GM18511 (cell line): ENCODE measurements around the gene RNF227.

Experiments used
- ATAC-seq: cut with Tn5 transposase; IDR thresholded peaks from one replicate; pipeline ENCODE4 v1.9.1; 2021; ENCODE audit warnings: mild to moderate bottlenecking, moderate library complexity; ENCODE audit not compliant: unreplicated experiment

Gene RNF227

DNA sequence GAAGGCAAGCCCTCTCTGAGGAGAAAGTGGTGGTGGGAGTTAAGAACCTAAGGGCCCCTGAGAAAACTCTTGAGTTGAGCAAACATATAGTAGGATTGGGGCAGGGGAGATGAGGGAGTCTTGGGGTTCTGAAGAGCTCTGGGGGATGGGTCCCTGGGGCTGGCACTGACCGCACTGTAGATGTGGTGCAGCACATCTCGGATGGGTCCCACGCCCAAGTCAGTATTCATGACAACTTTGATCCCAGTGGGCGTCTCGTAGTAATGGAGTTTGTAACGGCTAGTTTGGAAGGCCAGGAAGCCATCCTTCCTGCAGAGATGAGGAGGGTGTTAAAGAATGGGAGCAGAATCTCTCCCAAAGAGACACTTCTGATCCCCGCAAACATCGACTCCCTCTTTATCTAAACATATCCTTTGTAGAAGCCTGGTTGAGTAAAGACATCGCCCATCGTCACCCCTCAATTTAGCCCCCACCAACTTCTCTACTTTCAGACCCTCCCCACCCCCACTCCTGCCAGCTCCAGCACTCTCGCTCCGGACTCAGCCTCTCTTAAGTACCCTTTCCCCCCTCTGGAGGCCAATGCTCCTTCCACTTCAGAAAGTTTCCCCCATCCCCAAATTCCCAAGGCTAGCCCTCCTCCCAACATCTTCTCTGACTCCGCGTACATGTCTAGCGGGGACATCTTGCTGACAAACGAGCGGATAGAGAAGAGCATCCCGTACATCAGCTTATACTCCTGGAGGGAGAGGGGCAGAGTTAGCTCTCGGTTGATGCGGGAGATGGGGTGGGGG lies 14.9 kb upstream of the RNF227 start:
- ATAC-seq, result no peak

DNA sequence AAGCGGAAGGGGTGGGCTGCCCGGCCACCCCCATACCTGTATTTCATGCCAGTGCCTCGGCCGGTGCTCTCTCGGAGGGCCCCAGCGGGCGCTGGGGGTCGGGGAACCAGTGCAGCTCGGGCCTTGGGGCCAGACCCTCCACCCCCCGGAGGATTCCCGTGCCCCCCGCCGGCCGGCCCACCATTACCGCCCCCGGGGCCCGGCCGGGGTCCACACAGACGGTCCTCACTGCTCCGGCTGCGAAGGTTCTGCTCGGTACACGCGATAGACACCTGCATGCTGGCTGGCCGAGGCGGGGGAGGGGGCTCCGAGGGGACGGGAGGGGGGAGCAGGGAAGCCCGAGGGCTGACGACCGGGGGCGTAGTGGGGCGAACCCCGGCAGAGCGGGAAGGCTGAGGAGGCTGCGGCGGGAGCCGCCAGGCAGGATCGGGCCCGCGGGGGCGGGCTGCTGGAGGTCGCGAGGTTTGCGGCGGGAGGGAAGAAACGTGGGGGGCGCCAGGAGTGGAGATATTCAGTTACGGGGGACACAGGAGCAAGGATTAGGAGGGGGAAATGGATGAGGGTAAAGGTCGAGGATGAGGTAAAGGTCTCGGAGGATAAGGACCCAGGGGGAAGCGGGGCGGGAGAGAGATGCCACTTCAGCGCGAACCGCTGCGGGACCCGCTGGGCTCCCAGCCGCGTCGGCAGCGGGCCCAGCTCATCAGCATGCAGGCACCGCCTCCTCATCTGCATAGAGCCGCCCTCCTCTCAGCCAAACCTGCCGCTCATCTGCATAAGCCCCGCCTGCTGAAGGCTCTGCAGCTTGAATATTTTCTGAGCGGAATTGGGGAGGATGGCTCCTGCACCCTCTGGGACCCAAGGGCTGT lies 13.3 kb upstream of the RNF227 start, which contains the start of gene KCNAB3:
Gene KCNAB3 (minus strand): TSS at position 699 of the 866 bp plus-strand sequence. CDS start 421 bp downstream, at position 278.
- no peak for ATAC-seq

DNA sequence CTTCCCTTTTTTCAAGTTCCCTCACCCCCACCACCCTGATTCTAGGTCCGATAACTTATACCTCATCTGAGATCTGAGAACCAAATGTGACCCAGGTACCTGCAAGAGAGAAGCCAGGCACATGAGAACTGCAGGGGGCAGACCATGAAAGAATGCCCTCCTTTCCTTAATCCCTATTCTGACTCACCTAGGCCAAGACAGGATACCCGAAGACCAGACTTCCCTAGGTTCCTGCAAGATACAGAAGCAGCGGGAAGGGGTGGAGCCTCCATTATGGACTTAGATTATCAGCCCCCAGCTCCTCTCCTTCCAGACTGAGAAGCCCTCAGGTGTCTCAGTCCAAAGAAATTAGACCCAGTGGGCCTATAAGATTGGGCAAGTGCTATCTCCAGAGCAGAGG lies 11.5 kb upstream of the RNF227 start:
- no peak for ATAC-seq

DNA sequence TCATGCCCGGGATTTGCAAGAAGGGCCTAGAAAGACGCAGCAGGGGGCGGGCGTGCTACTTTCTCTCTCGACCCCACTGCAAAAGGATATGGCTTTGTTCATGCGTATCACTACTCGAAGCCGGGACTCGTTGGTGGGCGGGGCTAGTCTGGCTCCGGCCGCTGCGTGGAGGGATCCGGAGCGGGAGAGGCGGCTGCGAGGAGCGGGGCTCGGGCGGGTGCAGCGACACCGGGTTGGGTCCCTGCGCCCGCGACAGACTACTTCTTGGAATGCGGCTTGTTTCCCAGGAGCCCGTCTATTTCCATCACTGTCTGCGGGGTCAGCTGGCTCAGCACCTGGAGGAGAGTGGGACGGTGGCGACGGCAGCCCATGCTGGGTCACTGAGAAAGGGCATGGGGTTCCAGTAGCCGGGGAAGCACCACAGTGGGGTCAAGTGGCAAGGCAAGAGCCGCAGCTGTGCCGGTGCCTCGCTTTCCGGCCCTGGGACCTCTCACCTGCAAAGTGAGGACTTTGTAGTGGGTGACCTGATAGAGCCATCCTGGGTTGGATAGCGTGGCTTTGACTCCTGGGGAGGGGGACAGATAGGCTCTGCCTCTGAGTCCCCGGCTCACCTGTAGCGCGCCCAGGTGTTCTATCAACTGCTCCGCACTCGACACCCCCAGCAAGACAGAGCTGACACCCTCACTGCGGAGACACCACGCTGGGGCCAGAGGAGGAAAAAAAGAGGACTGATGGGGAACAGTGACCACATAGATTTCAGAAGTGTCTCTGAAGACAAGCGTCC lies 6.9 kb upstream of the RNF227 start:
- ATAC-seq, result peak; percentile 48

DNA sequence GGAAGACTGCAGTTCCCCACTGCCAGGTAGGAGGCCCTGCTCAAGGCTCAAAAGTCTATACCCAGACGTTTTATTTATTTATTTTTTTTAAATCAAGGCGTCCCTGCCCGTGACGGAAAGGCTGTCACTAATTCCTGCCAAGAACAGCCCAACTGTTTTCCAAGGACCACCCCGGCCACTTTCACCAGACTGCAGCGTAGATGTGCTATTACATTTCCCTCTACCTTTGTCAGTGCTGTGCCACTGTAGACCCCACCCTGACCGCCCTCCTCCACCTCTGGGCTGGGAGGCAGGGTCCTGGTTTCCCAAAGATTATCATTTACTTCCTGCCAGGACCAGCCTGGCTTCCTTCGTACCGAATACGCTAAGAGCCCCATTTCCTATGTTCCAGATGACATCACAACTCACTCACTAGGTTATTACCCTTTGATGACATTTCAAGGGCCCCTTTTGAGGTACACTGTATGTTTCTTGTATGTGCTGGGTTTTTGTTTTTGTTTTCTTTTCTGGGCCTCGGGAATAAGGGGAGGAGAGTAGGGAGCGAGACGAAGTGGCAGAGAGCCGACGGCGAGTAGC lies 6.3 kb upstream of the RNF227 start:
- ATAC-seq, result peak; percentile 11

DNA sequence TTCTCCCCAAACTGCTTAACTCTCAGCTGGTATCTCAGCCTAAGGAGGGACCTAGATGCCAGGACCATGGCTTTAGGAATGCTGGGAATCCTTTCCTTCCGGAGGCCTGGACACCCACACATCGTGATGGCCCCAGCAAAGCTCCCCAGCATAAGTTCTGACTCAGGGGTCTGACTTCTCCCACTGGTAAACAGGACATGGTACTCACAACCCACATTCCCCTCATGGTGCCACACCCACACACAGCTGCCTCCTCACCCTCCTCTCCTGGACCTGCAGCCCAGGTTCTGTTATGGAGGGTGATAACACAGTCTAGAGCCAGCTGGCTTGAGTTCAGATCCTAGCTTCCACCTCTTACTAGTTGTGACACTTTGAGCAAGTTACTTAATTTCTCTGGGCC lies 719 bp upstream of the RNF227 start:
- ATAC-seq, result no peak

DNA sequence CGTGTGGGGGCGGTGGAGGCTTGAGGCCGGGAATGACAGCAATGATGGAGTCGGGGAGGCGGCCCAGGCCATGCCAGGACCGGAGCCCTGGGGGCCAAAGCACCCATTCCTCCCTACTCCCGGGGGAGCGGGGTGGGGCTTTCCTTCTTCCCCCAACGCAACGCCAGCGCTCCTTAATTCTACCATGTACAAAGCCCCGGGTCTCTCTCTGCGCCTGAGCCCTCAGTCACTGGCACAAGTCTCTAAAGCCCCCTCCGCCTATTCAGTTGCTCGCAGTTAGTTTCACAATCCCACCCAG lies 245 bp upstream of the RNF227 start:
- no peak for ATAC-seq

DNA sequence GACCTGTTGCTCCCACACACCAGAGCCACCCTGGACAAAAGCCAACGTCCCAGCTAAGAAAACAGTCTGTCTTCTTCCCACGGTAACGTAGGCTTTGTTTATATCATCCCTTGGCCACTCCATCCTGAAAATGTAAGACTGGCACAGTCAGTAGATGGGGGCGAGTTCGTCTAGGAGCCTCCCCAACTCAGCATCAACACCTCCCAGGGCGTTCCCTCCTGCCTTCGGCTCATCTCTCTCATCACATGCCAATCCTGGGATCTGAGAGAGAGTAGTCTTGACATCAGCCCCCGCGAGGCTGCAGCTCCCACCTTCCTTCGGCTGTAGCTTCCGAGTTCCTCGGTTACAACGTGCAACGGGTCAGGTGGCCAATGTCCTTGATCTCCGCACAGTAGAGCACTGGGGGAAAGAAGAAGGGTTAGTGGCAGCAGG lies 894 bp downstream of the RNF227 start:
- ATAC-seq, result no peak

DNA sequence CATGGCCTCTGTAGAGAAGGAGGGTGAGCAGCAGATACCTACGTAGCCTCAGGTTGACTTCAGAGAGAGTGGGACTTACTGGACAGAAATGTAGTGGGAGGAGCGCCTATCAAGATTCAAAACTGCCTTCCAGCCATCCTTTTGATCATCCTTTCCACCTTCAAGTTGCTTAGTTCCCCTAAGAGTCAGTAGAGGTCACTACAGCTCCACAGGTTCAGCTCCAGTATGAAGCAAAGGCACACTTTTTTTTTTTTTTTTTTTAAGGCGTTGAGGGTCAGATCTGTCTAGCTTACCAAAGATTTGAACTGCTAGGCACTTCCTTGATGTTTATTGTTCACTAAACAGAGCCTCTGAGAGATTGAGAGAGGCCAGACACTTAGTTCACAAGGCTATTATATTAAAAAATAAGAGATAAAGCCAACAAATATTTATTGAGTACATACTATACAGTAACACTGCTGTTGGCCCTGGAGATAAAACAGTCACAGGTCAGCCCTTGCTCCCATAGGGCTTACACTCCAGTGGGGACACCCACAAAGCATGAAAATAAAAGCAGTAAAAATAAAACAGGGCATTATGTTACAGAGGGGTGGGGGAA lies 3.1 kb downstream of the RNF227 start:
- no peak for ATAC-seq

DNA sequence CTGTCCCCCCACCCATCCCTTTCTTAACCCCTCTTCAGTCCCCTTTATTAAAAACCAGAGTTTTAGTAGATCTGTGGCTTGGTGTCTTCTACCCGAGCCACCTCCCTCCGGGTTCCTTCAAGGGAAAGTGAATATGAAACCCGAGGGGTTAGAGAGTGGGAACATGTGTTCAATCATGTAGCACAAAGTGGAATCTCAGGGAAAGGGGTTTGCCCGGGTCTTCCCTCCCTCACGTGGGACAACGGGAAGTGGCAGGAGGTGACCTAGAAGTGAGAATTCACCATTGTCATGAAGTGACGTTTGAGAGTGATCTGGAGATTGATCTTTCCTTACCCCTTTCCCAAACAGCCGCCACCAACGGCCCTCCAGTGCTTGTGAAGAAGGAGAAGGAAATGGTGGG lies 5.0 kb downstream of the RNF227 start:
- ATAC-seq, result no peak

DNA sequence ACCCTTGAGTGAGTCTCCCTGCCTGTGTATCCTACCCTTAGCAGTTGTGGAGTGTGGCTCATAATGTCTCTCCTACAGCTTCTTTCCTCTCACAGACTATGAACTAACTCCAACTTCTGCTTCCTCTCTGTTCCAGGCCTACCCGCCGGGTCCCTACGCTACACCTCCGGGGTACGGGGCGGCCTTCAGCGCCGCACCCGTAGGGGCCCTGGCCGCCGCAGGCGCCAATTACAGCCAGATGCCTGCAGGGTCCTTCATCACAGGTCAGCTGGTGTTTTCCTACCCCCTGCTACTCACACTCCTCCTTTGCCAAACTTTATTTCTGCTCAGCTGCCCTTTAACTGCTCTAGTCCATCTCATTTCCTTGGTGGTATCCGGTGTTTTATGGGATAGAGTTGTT lies 5.4 kb downstream of the RNF227 start:
- ATAC-seq, result no peak

DNA sequence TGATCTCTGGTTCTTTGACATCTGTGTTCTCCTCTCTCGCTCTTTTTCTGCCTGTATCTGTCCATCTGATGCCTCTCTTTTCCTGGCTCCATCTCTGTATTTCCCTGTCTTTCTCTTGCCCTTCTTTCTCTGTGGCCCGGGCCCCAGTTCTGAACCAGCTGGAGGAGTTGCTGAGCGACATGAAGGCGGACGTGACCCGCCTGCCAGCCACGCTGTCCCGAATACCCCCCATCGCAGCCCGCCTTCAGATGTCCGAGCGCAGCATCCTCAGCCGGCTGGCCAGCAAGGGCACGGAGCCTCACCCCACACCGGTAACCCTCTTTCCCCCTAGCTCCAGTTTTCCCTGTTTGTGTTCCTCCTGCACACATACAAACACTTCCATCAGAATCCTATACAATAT lies 5.8 kb downstream of the RNF227 start:
- no peak for ATAC-seq

DNA sequence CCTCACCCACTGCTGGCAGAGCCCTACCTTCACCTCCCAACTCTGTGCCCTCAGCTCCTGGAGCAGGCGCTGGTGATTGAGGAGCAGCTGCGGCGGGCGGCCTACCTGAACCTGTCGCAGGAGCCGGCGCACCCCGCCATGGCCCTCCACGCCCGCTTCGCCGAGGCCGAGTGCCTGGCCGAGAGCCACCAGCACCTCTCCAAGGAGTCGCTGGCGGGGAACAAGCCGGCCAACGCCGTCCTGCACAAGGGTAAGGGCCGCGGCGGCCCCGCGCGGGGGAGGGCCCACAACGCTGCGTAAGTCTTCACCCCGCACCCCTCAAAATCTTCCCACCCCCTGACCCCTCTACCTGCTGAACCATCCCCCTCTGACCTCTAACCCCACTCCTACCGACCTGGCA lies 7.0 kb downstream of the RNF227 start:
- ATAC-seq, result no peak

DNA sequence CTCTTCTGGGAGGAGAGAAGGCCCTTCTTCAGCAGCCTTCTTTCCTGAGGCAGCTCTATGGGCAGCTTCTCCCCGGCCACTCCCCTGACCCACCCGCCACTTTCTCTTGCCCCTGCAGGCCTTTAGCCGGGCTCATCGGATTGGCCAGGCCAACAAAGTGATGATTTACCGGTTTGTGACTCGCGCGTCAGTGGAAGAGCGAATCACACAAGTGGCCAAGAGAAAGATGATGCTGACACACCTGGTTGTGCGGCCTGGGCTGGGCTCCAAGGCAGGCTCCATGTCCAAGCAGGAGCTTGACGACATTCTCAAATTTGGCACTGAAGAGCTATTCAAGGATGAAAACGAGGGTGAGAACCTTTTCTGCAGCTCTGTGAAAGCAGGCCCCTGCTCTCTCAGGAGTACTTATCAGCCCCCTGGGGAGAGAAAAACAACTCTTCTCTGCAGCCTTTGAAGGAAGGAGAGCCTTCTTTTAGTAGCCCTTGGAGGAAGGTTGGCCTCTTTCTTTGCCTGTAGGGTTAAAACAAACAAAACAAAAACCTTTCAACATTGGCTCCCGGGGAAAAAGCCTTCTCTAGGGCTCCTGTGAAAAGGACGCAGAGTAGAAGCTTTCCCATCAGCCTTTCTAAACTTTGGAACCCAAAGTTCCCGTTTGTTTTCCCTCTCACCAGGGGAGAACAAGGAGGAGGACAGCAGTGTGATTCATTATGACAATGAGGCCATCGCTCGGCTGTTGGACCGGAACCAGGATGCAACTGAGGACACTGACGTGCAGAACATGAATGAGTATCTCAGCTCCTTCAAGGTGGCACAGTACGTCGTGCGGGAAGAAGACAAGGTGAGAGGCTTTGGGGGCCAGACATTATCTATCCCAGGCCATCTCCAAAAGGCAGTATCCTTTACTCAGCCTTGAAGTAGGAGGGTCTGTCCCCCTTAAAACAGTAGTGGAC lies 12.7 kb downstream of the RNF227 start:
- ATAC-seq, result no peak

DNA sequence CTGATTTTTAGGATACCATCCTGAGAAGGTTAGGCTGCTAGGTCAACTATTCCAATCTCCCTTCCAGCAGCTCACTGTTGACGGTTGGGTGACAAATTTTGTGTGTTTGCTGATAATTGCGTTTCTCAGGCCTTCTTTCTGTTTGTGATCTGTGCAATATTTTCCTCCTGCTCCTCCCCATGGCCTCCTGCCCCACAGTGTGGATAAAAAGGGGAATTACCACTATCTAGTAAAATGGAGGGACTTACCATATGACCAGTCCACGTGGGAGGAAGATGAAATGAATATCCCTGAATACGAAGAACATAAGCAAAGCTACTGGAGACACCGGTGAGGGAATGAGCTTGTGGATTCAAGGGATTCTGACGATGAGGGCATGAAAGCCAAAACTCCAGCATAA lies 18.3 kb downstream of the RNF227 start:
- no peak for ATAC-seq

DNA sequence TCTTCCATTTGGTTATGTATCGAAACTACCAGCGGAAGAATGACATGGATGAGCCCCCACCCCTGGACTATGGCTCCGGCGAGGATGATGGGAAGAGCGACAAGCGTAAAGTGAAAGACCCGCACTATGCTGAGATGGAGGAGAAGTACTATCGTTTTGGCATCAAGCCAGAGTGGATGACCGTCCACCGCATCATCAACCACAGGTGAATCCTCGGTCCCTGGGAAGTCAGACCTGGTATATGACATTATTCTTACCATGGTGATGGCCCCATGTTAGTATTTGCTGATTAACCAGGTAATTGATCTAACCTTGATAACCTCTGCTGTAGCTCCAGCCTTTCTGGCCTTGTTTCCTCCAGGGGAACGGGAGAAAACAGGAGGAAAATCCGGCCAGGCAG lies 19.0 kb downstream of the RNF227 start:
- ATAC-seq, result no peak

DNA sequence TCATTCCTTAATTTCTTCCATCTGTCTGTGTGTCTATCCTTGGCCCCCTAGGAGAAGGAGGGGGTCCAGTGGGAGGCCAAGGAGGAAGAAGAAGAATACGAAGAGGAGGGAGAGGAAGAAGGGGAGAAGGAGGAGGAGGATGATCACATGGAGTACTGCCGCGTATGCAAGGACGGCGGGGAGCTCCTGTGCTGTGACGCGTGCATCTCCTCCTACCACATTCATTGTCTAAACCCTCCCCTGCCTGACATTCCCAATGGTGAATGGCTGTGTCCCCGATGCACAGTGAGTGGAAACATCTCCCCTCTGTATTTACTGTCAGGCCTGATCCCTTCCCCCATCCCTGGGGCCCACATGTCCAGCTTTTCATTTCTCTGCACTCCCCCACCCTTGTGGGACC lies 21.2 kb downstream of the RNF227 start:
- no peak for ATAC-seq

DNA sequence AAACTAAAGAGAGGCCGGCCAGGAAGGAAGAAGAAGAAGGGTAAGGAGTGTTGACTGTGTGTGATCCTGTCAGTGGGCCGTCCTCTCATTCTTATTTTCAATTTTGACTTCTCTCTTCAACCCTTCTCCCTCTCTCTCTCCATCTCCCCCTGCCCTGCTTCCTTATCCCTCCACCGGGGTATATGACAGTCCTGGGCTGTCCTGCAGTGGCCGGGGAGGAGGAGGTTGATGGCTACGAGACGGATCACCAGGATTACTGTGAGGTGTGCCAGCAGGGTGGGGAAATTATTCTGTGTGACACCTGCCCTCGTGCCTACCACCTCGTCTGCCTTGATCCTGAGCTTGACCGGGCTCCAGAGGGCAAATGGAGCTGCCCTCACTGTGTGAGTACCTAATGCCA lies 21.9 kb downstream of the RNF227 start:
- no peak for ATAC-seq

DNA sequence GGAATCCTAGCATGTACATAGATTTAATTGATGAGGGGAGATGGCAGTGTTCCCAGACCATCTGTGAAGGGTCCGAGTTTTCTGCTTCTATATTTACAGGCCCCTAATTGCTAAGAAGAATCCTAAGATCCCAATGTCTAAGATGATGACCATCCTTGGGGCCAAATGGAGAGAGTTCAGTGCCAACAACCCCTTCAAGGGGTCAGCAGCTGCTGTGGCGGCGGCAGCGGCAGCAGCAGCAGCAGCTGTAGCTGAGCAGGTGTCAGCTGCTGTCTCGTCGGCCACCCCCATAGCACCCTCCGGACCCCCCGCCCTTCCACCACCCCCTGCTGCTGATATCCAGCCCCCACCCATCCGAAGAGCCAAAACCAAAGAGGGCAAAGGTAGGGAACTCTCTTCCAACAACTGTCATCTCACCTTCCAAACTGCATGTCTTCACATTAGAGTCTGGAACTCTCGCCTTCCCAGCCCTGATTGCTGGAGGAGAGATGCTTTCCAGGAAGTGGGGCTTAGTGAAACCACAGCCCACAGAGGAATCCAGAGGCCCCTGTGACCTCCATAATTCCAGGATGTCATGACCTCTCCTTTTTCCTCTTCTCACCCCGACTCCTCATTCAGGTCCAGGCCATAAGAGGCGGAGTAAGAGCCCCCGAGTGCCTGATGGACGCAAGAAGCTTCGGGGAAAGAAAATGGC lies 22.8 kb downstream of the RNF227 start:
- no peak for ATAC-seq
